H9 (cell line): Measurements from ENCODE around the gene GUK1. TPM values are rescaled to one million over a fixed set of nuclear protein-coding genes. Genes with fewer than 3 reads are reported as not detected.

Experiments
- DNase-seq: peaks from one replicate; pipeline ENCODE4 v3.0.0-alpha.2; 2017
- H2AFZ ChIP-seq: one replicate; pipeline ENCODE4 v1.6.1; 2013; ENCODE audit warnings: mild to moderate bottlenecking, low read length, control low read depth, moderate library complexity
- H2AK5ac ChIP-seq: 2 replicates; pipeline ENCODE4 v1.6.1; 2013; ENCODE audit warnings: low read length, control low read depth, mixed read lengths; ENCODE audit not compliant: insufficient read length
- H2BK120ac ChIP-seq: one replicate; pipeline ENCODE4 v1.6.1; 2013; ENCODE audit warnings: low read depth, mild to moderate bottlenecking, low read length, control low read depth, inconsistent platforms; ENCODE audit not compliant: poor library complexity, severe bottlenecking
- H2BK12ac ChIP-seq: 2 replicates; pipeline ENCODE4 v1.6.1; 2013; ENCODE audit warnings: low read length, control low read depth, mixed read lengths, low read depth; ENCODE audit not compliant: insufficient read length
- H2BK15ac ChIP-seq: 2 replicates; pipeline ENCODE4 v1.6.1; 2013; ENCODE audit warnings: low read depth, low read length, control low read depth
- H2BK20ac ChIP-seq: one replicate; pipeline ENCODE4 v1.6.1; 2013; ENCODE audit warnings: low read depth, mild to moderate bottlenecking, low read length, control low read depth, inconsistent platforms; ENCODE audit not compliant: poor library complexity, severe bottlenecking
- H2BK5ac ChIP-seq: 2 replicates; pipeline ENCODE4 v1.6.1; 2013; ENCODE audit warnings: low read length, control low read depth, mixed read lengths; ENCODE audit not compliant: insufficient read length
- H3K14ac ChIP-seq: 2 replicates; pipeline ENCODE4 v1.6.1; 2013; ENCODE audit warnings: low read length, control low read depth; ENCODE audit not compliant: insufficient read depth
- H3K18ac ChIP-seq: 2 replicates; pipeline ENCODE4 v1.6.1; 2013; ENCODE audit warnings: low read depth, mild to moderate bottlenecking, mixed read lengths, low read length, control low read depth; ENCODE audit not compliant: insufficient read length
- H3K23ac ChIP-seq: 2 replicates; pipeline ENCODE4 v1.6.1; 2013; ENCODE audit warnings: low read length, control low read depth, mixed read lengths, low read depth; ENCODE audit not compliant: insufficient read length
- H3K23me2 ChIP-seq: 2 replicates; pipeline ENCODE4 v1.6.1; 2013; ENCODE audit warnings: low read depth, mild to moderate bottlenecking, mixed read lengths, low read length, control low read depth; ENCODE audit not compliant: insufficient read length, poor library complexity, severe bottlenecking
- H3K27ac ChIP-seq: 2 replicates; pipeline ENCODE4 v1.5.1; 2013; ENCODE audit warnings: low read length, control low read depth, mixed read lengths, low read depth; ENCODE audit not compliant: insufficient read length
- H3K27me3 ChIP-seq: 2 replicates; pipeline ENCODE4 v1.6.1; 2013; ENCODE audit warnings: low read length, control low read depth, inconsistent platforms; ENCODE audit not compliant: insufficient read depth
- H3K4ac ChIP-seq: 2 replicates; pipeline ENCODE4 v1.6.1; 2013; ENCODE audit warnings: low read depth, mild to moderate bottlenecking, control low read depth, inconsistent platforms, low read length, moderate library complexity
- H3K4me1 ChIP-seq: 2 replicates; pipeline ENCODE4 v1.6.1; 2013; ENCODE audit warnings: low read length, control low read depth, inconsistent platforms; ENCODE audit not compliant: insufficient read depth
- H3K4me2 ChIP-seq: 2 replicates; pipeline ENCODE4 v1.6.1; 2013; ENCODE audit warnings: low read length, control low read depth, mixed read lengths; ENCODE audit not compliant: insufficient read length, insufficient read depth
- H3K56ac ChIP-seq: 2 replicates; pipeline ENCODE4 v1.6.1; 2013; ENCODE audit warnings: low read depth, mild to moderate bottlenecking, mixed read lengths, low read length, control low read depth; ENCODE audit not compliant: insufficient read length
- H3K79me1 ChIP-seq: 2 replicates; pipeline ENCODE4 v1.6.1; 2013; ENCODE audit warnings: low read depth, mild to moderate bottlenecking, moderate library complexity, low read length, control low read depth, inconsistent platforms; ENCODE audit not compliant: insufficient read depth, poor library complexity, severe bottlenecking
- H3K79me2 ChIP-seq: 2 replicates; pipeline ENCODE4 v1.6.1; 2013; ENCODE audit warnings: low read length, control low read depth, inconsistent platforms; ENCODE audit not compliant: insufficient read depth
- H3K9ac ChIP-seq: 2 replicates; pipeline ENCODE4 v1.6.1; 2013; ENCODE audit warnings: low read length, control low read depth, mixed read lengths; ENCODE audit not compliant: insufficient read length; ENCODE audit errors: extremely low read depth
- H3K9me3 ChIP-seq: one replicate; pipeline ENCODE4 v1.6.1; 2013; ENCODE audit warnings: low read depth, low read length, inconsistent platforms; ENCODE audit not compliant: control insufficient read depth
- H3T11ph ChIP-seq: one replicate; pipeline ENCODE4 v1.6.1; 2013; ENCODE audit warnings: mild to moderate bottlenecking, low read length, control low read depth, inconsistent platforms
- H4K20me1 ChIP-seq: one replicate; pipeline ENCODE4 v1.6.1; 2013; ENCODE audit not compliant: control insufficient read depth, insufficient read length, insufficient read depth
- H4K5ac ChIP-seq: 2 replicates; pipeline ENCODE4 v1.6.1; 2013; ENCODE audit warnings: low read depth, mild to moderate bottlenecking, mixed read lengths, low read length, control low read depth; ENCODE audit not compliant: insufficient read length
- H4K8ac ChIP-seq: replicated peaks from 2 replicates; pipeline ENCODE4 v1.6.1; 2013; ENCODE audit warnings: low read length, control low read depth, mixed read lengths, low read depth; ENCODE audit not compliant: insufficient read length
- H4K91ac ChIP-seq: 2 replicates; pipeline ENCODE4 v1.6.1; 2013; ENCODE audit warnings: low read depth, mild to moderate bottlenecking, moderate library complexity, mixed read lengths, low read length, control low read depth; ENCODE audit not compliant: insufficient read length
- H3K27ac Mint-ChIP-seq, 3 experiments: 2 replicates in 2 of 3; 3 replicates in 1 of 3; pipeline ENCODE4 v1.8.0; 2020 to 2021; ENCODE audit warnings: mixed read lengths in 3 of 3, mild to moderate bottlenecking in 1 of 3, moderate library complexity in 1 of 3
- H3K27me3 Mint-ChIP-seq: 2 replicates; pipeline ENCODE4 v1.8.0; 2021; ENCODE audit warnings: low read depth, mild to moderate bottlenecking, moderate library complexity, mixed read lengths
- H3K36me3 Mint-ChIP-seq, 3 experiments: 2 replicates in 2 of 3; 3 replicates in 1 of 3; pipeline ENCODE4 v1.8.0; 2020 to 2021; ENCODE audit warnings: low read depth in 3 of 3, mixed read lengths in 3 of 3; ENCODE audit not compliant: insufficient read depth in 1 of 3
- H3K4me1 Mint-ChIP-seq, 2 experiments: 2 replicates each; pipeline ENCODE4 v1.8.0; 2020; ENCODE audit warnings: mixed read lengths in 2 of 2
- H3K4me3 Mint-ChIP-seq, 2 experiments: 2 replicates in 1 of 2; 3 replicates in 1 of 2; pipeline ENCODE4 v1.8.0; 2020 to 2021; ENCODE audit warnings: mild to moderate bottlenecking in 2 of 2, mixed read lengths in 2 of 2, moderate library complexity in 1 of 2
- H3K9me3 Mint-ChIP-seq, 2 experiments: 2 replicates in 1 of 2; 3 replicates in 1 of 2; pipeline ENCODE4 v1.8.0; 2020; ENCODE audit warnings: mild to moderate bottlenecking in 2 of 2, mixed read lengths in 2 of 2, moderate library complexity in 1 of 2
- WGBS: extraction: QIAGEN DNeasy Blood & Tissue Kit; methylation state at CpG from one replicate; pipeline ENCODE4 v1.1.7; 2013; ENCODE audit warnings: missing lambda C conversion rate, low lambda C conversion rate, mixed read lengths; ENCODE audit not compliant: insufficient read length; ENCODE audit errors: extremely low coverage; 5-methylcytosine and 5-hydroxymethylcytosine counted together
- total RNA-seq: library from RNA; stranded (reverse); gene quantifications from 2 replicates; pipeline ENCODE4 v1.2.1, GENCODE V29; 2021
- TF ChIP-seq, protein P1 (sequence below): fragments of 200-600 bp; sonication (generic); conservative IDR thresholded peaks from 3 replicates; pipeline ENCODE4 v1.8.0; 2021; ENCODE audit warnings: antibody characterized with exemption, mild to moderate bottlenecking

Gene GUK1
- total RNA-seq, 1 experiment from 2014 or later, result 88.2 TPM

DNA sequence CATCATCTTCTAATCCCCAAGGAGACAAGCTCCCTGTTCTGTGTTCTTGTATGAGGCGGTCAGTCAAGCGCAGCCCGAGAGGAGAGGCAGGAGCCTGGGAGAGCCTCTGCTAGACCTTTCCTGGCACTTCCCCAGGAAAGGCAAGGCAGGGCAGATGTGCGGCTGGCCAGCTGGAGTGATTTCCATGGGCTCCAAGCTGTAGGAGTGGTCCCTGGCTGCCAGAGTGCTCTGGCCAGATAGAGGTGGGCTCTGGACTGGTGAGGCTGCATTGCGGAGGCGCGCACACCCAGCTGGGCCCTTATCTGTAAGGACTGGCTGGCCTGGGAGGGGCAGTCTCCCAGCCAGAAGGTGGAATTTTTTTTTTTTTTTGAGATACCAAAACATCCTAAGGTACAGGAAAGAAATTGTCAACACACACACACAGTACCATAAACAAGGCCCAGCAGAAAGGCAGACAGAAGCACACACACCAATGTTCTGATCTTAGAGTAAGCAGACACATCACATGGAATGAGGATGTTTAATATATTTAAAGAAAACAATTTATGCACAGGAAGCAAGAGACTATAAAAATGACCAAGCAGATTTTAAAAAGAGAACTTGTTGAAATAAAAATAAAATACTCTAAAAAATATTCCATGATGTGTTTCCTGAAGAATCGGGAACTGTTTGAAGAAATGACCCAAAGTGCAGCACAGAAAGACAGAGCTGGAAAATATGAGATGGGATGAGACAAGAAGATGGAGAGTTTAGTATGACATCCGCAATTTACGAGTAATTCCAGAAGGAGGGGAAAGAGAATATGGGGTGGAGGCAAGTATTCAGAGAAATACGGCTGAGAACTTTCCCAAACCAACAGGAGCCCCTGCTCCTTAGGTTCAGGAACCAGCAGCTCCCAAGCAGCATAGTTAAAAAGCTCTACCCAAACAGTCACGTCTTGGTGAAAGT, 38.9 kb downstream of the GUK1 start:
- H3K27ac Mint-ChIP-seq, result no peak overlapping the region
- no peak for DNase-seq
- WGBS, result no CpG with 5 or more reads among the region's 12 CpGs

More for the DNA sequence above, 38.9 kb downstream of the GUK1 start:
- H3K79me1 ChIP-seq, result no peaks in the 10 kb centered on the region
- H3K27me3 ChIP-seq, result no peaks in the 10 kb centered on the region
- H3K27me3 Mint-ChIP-seq, result no peaks in the 10 kb centered on the region
- no peak overlapping the region for H3K4me3 Mint-ChIP-seq
- no peak overlapping the region for H2AFZ ChIP-seq
- no peak overlapping the region for H3T11ph ChIP-seq
- no peaks in the 10 kb centered on the region for H3K79me2 ChIP-seq
- no peaks in the 10 kb centered on the region for H3K4me1 ChIP-seq
- no peaks in the 10 kb centered on the region for H3K9me3 ChIP-seq
- H2BK12ac ChIP-seq, result no peak overlapping the region
- TF ChIP-seq, protein P1, sequence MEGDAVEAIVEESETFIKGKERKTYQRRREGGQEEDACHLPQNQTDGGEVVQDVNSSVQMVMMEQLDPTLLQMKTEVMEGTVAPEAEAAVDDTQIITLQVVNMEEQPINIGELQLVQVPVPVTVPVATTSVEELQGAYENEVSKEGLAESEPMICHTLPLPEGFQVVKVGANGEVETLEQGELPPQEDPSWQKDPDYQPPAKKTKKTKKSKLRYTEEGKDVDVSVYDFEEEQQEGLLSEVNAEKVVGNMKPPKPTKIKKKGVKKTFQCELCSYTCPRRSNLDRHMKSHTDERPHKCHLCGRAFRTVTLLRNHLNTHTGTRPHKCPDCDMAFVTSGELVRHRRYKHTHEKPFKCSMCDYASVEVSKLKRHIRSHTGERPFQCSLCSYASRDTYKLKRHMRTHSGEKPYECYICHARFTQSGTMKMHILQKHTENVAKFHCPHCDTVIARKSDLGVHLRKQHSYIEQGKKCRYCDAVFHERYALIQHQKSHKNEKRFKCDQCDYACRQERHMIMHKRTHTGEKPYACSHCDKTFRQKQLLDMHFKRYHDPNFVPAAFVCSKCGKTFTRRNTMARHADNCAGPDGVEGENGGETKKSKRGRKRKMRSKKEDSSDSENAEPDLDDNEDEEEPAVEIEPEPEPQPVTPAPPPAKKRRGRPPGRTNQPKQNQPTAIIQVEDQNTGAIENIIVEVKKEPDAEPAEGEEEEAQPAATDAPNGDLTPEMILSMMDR, result no peak
- H3K9ac ChIP-seq, result no peak overlapping the region
- H3K4me1 Mint-ChIP-seq, result no peaks in the 10 kb centered on the region
- H2AK5ac ChIP-seq, result no peak overlapping the region
- H3K14ac ChIP-seq, result no peak overlapping the region
- H4K8ac ChIP-seq, result no peak overlapping the region
- no peak overlapping the region for H2BK120ac ChIP-seq
- H3K23ac ChIP-seq, result no peak overlapping the region
- no peak overlapping the region for H2BK20ac ChIP-seq
- no peak overlapping the region for H4K5ac ChIP-seq
- no peak overlapping the region for H3K4me2 ChIP-seq
- no peak overlapping the region for H2BK5ac ChIP-seq
- H3K18ac ChIP-seq, result no peak overlapping the region
- H3K4ac ChIP-seq, result no peak overlapping the region
- no peaks in the 10 kb centered on the region for H3K9me3 Mint-ChIP-seq
- no peak overlapping the region for H2BK15ac ChIP-seq
- no peaks in the 10 kb centered on the region for H3K23me2 ChIP-seq
- no peak overlapping the region for H4K91ac ChIP-seq
- H3K27ac ChIP-seq, result no peak overlapping the region
- H3K56ac ChIP-seq, result no peak overlapping the region
- H3K36me3 Mint-ChIP-seq, result no peaks in the 10 kb centered on the region; a peak in 1 of 7 replicates
- H4K20me1 ChIP-seq, result no peaks in the 10 kb centered on the region
